HepG2 (cell line): ENCODE measurements around the gene SEZ6. TPM values are rescaled to one million over a fixed set of nuclear protein-coding genes. Genes with fewer than 3 reads are reported as not detected.

Experiments
- AHDC1 ChIP-seq: sonication (generic); formaldehyde crosslinking; IDR thresholded peaks from 2 replicates; pipeline ENCODE4 v1.5.1; 2020; ENCODE audit warnings: mild to moderate bottlenecking, missing genetic modification reagents, borderline replicate concordance
- CREM ChIP-seq, 2 experiments: sonication (generic) in 1 of 2; formaldehyde crosslinking in 1 of 2; IDR thresholded peaks; 2 replicates each; pipeline versions ENCODE4 v1.4.0 to v1.6.1; 2016 to 2020; ENCODE audit warnings: antibody characterized with exemption in 1 of 2, mild to moderate bottlenecking in 1 of 2, missing genetic modification reagents in 1 of 2
- CTCF ChIP-seq: sonication (generic); formaldehyde crosslinking; IDR thresholded peaks from 2 replicates; pipeline ENCODE4 v1.5.0; 2020; ENCODE audit warnings: mild to moderate bottlenecking, missing genetic modification reagents, moderate library complexity
- EZH2 ChIP-seq: conservative IDR thresholded peaks from 2 replicates; pipeline ENCODE4 v1.6.1; 2012; ENCODE audit warnings: mild to moderate bottlenecking, low read depth, low read length, moderate library complexity
- GPBP1L1 ChIP-seq: sonication (generic); formaldehyde crosslinking; IDR thresholded peaks from 2 replicates; pipeline ENCODE4 v1.5.0; 2020; ENCODE audit warnings: mild to moderate bottlenecking, missing genetic modification reagents
- GTF3A ChIP-seq: sonication (generic); formaldehyde crosslinking; conservative IDR thresholded peaks from 2 replicates; pipeline ENCODE4 v1.4.0; 2020; ENCODE audit warnings: mild to moderate bottlenecking, missing genetic modification reagents
- HINFP ChIP-seq: sonication (generic); formaldehyde crosslinking; IDR thresholded peaks from 2 replicates; pipeline ENCODE4 v1.4.0; 2020; ENCODE audit warnings: low read depth, mild to moderate bottlenecking, missing genetic modification reagents
- KAT2B ChIP-seq: fragments of 150-350 bp; IDR thresholded peaks from 2 replicates; pipeline ENCODE4 v1.6.1; 2014; ENCODE audit warnings: low read depth, low read length, borderline replicate concordance
- KAT8 ChIP-seq: IDR thresholded peaks from 2 replicates; pipeline ENCODE4 v1.6.1; 2016; ENCODE audit warnings: missing genetic modification reagents, missing compliant biosample characterization
- SAP130 ChIP-seq: IDR thresholded peaks from 2 replicates; pipeline ENCODE4 v1.6.1; 2016; ENCODE audit warnings: low read depth
- SRSF1 ChIP-seq: fragments of 200-400 bp; formaldehyde crosslinking; optimal IDR thresholded peaks from 2 replicates; pipeline ENCODE3; 2017; ENCODE audit warnings: mild to moderate bottlenecking, low read depth, low read length, moderate library complexity
- ZMYM2 ChIP-seq: sonication (generic); formaldehyde crosslinking; IDR thresholded peaks from 2 replicates; pipeline ENCODE4 v1.8.0; 2022; ENCODE audit warnings: mild to moderate bottlenecking, missing genetic modification reagents
- ZNF251 ChIP-seq: sonication (generic); formaldehyde crosslinking; IDR thresholded peaks from 2 replicates; pipeline ENCODE4 v1.9.0; 2021; ENCODE audit warnings: mild to moderate bottlenecking, missing genetic modification reagents
- ZNF263 ChIP-seq: sonication (generic); formaldehyde crosslinking; IDR thresholded peaks from 2 replicates; pipeline ENCODE4 v1.4.0; 2020; ENCODE audit warnings: missing genetic modification reagents
- ZNF800 ChIP-seq: sonication (generic); formaldehyde crosslinking; IDR thresholded peaks from 2 replicates; pipeline ENCODE4 v1.4.0; 2020; ENCODE audit warnings: missing genetic modification reagents
- ZNF816 ChIP-seq: sonication (generic); formaldehyde crosslinking; IDR thresholded peaks from 2 replicates; pipeline ENCODE4 v1.8.0; 2022; ENCODE audit warnings: missing genetic modification reagents, mild to moderate bottlenecking, borderline replicate concordance
- ZSCAN25 ChIP-seq: sonication (generic); formaldehyde crosslinking; IDR thresholded peaks from 2 replicates; pipeline ENCODE4 v1.8.0; 2022; ENCODE audit warnings: mild to moderate bottlenecking, missing genetic modification reagents
- polyA plus RNA-seq, 8 experiments: library from polyadenylated mRNA; depleted of rRNA in 3 of 8; stranded (reverse) in 7 of 8; unstranded in 1 of 8; fragments of >200 nt; fragmentation: Illumina TruSeq in 4 of 8; extraction: Trizol in 4 of 8; gene quantifications; 2 replicates each; pipeline versions ENCODE4 v1.2.1 to v1.2.3, GENCODE V29; 2011 to 2016; ENCODE audit warnings: low read depth in 4 of 8, missing spikeins in 1 of 8, mixed read lengths in 1 of 8; ENCODE audit not compliant: insufficient read depth in 1 of 8
- total RNA-seq, 5 experiments: library from RNA; depleted of rRNA; stranded (reverse); fragments of >200 nt; fragmentation: Illumina TruSeq; extraction: Trizol; gene quantifications; 2 replicates each; pipeline ENCODE4 v1.2.3, GENCODE V29; 2016; ENCODE audit warnings: low read depth in 1 of 5

The SEZ6 gene
- total and polyA plus RNA-seq, 2 of the 13 experiments (the other 11 are each of a cell fraction or from before 2014, with no cell fraction given), result not detected

GRCh38 chr17:28937044-28937729 lies 68.6 kb downstream of the SEZ6 start (continued):
- TF ChIP-seq CTCF (CRISPR knock-in tag) (no peak), ZSCAN25 (CRISPR knock-in tag) (no peak), EZH2 (no peak), GPBP1L1 (CRISPR knock-in tag) (no peak), ZNF263 (CRISPR knock-in tag) (no peak), SAP130 (CRISPR knock-in tag) (peak; percentile 77), SRSF1 (no peak), ZNF816 (CRISPR knock-in tag) (no peak), KAT2B (no peak), CREM (IDR thresholded peaks at IDR 0.05) (0 out of 2 replicates have a peak, but pooled peaks have one; percentile 41), CREM (CRISPR knock-in tag; IDR thresholded peaks at IDR 0.05) (no peak), ZMYM2 (CRISPR knock-in tag) (no peak), AHDC1 (CRISPR knock-in tag) (no peak), KAT8 (CRISPR knock-in tag) (peak; percentile 49; the same call in 1 of the 2 replicates), HINFP (CRISPR knock-in tag) (no peak), ZNF800 (CRISPR knock-in tag) (no peak), GTF3A (CRISPR knock-in tag) (no peak), ZNF251 (no peak)
